ENCODE data around the gene DLK1.

DNA sequence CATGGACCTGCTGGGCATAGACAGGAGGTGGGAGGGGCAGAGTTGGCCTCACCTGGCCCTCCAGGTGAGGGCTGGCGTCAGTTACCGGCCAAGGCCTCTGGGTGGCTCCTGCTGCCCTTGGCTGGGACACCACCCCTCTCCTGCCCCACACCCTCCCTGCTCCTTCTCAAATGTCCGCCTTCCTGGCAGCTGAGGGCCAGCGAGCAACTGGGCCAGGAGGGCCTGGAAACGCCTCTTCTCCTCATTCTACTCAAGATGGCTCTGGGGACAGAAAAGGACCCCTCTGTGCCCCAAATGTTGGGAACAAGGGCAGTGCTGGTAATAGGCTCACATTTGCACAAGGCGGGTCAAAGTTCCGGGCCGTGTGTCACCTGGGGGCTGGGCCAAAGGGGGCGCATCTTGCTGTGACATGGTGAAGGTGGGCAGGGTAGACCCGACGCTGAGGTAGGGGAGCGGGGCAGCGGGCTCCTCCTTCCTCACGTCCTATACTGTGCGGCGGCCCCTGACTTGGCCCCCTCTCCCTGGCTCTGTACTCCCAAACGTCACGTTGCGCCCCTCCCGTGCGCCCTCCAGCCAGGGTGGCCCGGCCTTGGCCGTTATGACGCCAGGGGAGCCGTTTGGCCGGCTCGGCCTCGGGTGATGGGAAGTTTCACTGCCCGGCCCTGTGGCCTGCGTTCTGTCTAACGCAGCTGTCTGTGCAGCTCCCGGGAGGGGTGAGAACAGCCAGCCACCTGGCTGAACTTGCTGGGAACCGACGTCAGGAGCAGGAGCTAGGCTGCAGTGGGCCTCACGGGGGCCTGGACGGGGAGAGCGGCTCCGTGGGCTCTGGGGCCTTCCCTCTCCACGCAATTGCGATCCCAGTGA is 18.0 kb upstream of the DLK1 start:
- no peak for TF ChIP-seq POLR2A (IDR thresholded peaks at IDR 0.05; ENCODE audit: low read length)
- no peak for TF ChIP-seq GATA1 (IDR thresholded peaks at IDR 0.05; ENCODE audit: low read depth, low read length)
